Hematopoietic multipotent progenitor cell treated with erythropoietin and hydrocortisone succinate and interleukin-3 and kit ligand, for 4 days (in vitro differentiated cells): Measurements from ENCODE around the gene MAP3K14.
"Not testable (repeated sequence)": the region's sequence is repeated elsewhere in the genome, so short reads cannot be mapped to it uniquely, and the experiment has no call there.

Experiments used
- DNase-seq: peaks from one replicate; pipeline ENCODE4 v3.0.0-alpha.2; 2015

MAP3K14 gene

GRCh38 chr17:45314741-45315647, 1.8 kb downstream of the MAP3K14 start:
- DNase-seq, result peak; percentile 62

GRCh38 chr17:45313996-45314740, 2.7 kb downstream of the MAP3K14 start:
- DNase-seq, result no peak

- no peak for DNase-seq
These were observed 3.4 kb downstream of the MAP3K14 start for GRCh38 chr17:45313421-45313771.

- DNase-seq, result no peak
These were observed 4.1 kb downstream of the MAP3K14 start for GRCh38 chr17:45312477-45313420.

GRCh38 chr17:45311760-45312476, 4.9 kb downstream of the MAP3K14 start:
- DNase-seq, result peak; percentile 37

- no peak for DNase-seq
These were observed 5.4 kb downstream of the MAP3K14 start for GRCh38 chr17:45311401-45311759.

GRCh38 chr17:45310380-45311324, 6.2 kb downstream of the MAP3K14 start:
- peak; percentile 91 for DNase-seq

- no peak for DNase-seq
These were observed 7.4 kb downstream of the MAP3K14 start for GRCh38 chr17:45309400-45309799.

GRCh38 chr17:45308840-45309239, 8.0 kb downstream of the MAP3K14 start:
- DNase-seq, result no peak

- DNase-seq, result no peak
These were observed 8.8 kb downstream of the MAP3K14 start for GRCh38 chr17:45308016-45308365.

- peak; percentile 76 for DNase-seq
These were observed 9.4 kb downstream of the MAP3K14 start for GRCh38 chr17:45307290-45308015.

- no peak for DNase-seq
These were observed 10.2 kb downstream of the MAP3K14 start for GRCh38 chr17:45306623-45307022.

- DNase-seq, result no peak
These were observed 10.7 kb downstream of the MAP3K14 start for GRCh38 chr17:45306094-45306493.

GRCh38 chr17:45305530-45306087, 11.2 kb downstream of the MAP3K14 start:
- DNase-seq, result no peak

- peak; percentile 32 for DNase-seq
These were observed 14.1 kb downstream of the MAP3K14 start for GRCh38 chr17:45302649-45303173.

GRCh38 chr17:45302220-45302619, 14.6 kb downstream of the MAP3K14 start:
- not testable (repeated sequence) for DNase-seq

GRCh38 chr17:45301674-45302073, 15.1 kb downstream of the MAP3K14 start:
- DNase-seq, result no peak

GRCh38 chr17:45300060-45300751, 16.6 kb downstream of the MAP3K14 start:
- DNase-seq, result no peak

GRCh38 chr17:45299361-45299760, 17.5 kb downstream of the MAP3K14 start:
- peak; percentile 37 for DNase-seq
